Measurements from ENCODE around the gene B4GALNT3. TPM values are rescaled to one million over a fixed set of nuclear protein-coding genes. Genes with fewer than 3 reads are reported as not detected.
A peak's percentile ranks its signal among the peaks of the same experiment; 100 is the strongest.

B4GALNT3 gene
- total and polyA plus RNA-seq, 2 of the 13 experiments (the other 11 are each of a cell fraction or from before 2014, with no cell fraction given): 3.2 to 4.4 TPM

DNA sequence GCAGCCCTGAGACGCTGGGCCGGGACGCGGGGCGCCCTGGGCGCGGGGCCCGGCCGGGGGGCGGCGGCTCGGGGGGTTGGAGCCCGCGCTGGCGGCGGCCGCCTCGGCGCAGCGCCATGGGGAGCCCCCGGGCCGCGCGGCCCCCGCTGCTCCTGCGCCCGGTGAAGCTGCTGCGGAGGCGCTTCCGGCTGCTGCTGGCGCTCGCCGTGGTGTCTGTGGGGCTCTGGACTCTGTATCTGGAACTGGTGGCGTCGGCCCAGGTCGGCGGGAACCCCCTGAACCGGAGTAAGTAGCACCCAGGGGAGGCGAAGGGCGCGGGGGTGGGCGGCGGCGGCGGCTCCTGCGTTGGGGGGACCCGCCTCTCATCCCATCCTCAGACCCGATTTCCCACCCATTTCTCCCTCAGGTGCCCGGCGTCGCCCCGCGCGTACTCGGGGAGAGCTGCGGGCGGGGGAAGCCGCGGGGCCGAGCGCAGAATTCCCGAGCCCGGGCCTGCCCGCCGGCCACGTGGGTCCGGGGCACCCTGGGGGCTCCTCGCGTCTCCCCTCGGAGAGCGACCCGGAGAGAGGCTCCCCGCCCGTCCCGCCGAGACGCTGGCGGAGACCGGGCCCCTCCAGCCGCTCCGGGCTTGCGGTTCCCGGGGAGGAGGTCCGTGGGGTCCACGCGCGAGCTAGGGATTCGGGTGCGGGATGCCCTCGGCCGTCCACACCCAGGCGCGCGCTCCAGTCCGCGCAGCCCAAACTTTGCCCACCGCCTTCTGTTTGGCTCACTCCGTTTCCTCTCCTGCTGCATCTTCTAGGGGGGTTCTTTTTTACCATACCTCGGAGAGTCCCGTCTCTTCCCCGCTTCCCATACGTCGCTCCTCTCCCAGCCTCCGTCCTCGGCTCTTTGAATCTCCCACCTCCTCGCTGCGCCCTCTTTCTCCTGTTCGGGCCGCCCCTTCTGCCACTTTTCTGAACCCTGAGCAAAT lies 807 bp downstream of the B4GALNT3 start:
- DNase-seq (ENCODE audit: low spot score): no peak
- H3K9me3 ChIP-seq (ENCODE audit: low read length): no peaks in the 10 kb centered on the region
- no peaks in the 10 kb centered on the region for H3K36me3 ChIP-seq (replicated peaks in 1 of 2; ENCODE audit: control insufficient read depth in 1 of 2, insufficient read depth in 2 of 2, low read length in 2 of 2)
- H3K4me3 ChIP-seq (replicated peaks in 1 of 3; ENCODE audit: insufficient read depth in 1 of 3, low read depth in 2 of 3, low read length in 3 of 3): peak overlapping the region; percentile 26 to 71 (median 64); a peak in 4 of 6 replicates
- in situ Hi-C loops (cut with HindIII; ENCODE audit: extremely low pct_ligation_motif_present, low pct_unique_long_range_greater_than_20kb): no loop called here
- POLR2A ChIA-PET: no interaction called here
- H4K20me1 ChIP-seq (ENCODE audit: insufficient read depth, low read length): no peaks in the 10 kb centered on the region
- ATAC-seq: peak; percentile 58
- H3K9ac ChIP-seq (ENCODE audit: insufficient read depth, low read depth, low read length): peak overlapping the region; percentile 11; the same call in 1 of the 2 replicates
- peaks cover 27% of the 10 kb centered on the region for H3K4me1 ChIP-seq (ENCODE audit: insufficient read depth, low read length)
- intact Hi-C loops (cut with micrococcal nuclease; ENCODE audit: unreplicated experiment): no loop called here
- TF ChIP-seq, protein P1, sequence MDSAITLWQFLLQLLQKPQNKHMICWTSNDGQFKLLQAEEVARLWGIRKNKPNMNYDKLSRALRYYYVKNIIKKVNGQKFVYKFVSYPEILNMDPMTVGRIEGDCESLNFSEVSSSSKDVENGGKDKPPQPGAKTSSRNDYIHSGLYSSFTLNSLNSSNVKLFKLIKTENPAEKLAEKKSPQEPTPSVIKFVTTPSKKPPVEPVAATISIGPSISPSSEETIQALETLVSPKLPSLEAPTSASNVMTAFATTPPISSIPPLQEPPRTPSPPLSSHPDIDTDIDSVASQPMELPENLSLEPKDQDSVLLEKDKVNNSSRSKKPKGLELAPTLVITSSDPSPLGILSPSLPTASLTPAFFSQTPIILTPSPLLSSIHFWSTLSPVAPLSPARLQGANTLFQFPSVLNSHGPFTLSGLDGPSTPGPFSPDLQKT (CRISPR knock-in tag; IDR thresholded peaks at IDR 0.05; ENCODE audit: borderline replicate concordance): no peak
- TF ChIP-seq SRSF1 (optimal IDR thresholded peaks at IDR 0.05; ENCODE audit: low read depth, low read length): peak; percentile 34
- TF ChIP-seq, protein P2, sequence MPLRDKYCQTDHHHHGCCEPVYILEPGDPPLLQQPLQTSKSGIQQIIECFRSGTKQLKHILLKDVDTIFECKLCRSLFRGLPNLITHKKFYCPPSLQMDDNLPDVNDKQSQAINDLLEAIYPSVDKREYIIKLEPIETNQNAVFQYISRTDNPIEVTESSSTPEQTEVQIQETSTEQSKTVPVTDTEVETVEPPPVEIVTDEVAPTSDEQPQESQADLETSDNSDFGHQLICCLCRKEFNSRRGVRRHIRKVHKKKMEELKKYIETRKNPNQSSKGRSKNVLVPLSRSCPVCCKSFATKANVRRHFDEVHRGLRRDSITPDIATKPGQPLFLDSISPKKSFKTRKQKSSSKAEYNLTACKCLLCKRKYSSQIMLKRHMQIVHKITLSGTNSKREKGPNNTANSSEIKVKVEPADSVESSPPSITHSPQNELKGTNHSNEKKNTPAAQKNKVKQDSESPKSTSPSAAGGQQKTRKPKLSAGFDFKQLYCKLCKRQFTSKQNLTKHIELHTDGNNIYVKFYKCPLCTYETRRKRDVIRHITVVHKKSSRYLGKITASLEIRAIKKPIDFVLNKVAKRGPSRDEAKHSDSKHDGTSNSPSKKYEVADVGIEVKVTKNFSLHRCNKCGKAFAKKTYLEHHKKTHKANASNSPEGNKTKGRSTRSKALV (CRISPR knock-in tag; IDR thresholded peaks at IDR 0.05): 0 out of 2 replicates have a peak, but pooled peaks have one; percentile 2
- no peak for TF ChIP-seq ZNF232 (CRISPR knock-in tag; IDR thresholded peaks at IDR 0.05; ENCODE audit: borderline replicate concordance)
- TF ChIP-seq, protein P3, sequence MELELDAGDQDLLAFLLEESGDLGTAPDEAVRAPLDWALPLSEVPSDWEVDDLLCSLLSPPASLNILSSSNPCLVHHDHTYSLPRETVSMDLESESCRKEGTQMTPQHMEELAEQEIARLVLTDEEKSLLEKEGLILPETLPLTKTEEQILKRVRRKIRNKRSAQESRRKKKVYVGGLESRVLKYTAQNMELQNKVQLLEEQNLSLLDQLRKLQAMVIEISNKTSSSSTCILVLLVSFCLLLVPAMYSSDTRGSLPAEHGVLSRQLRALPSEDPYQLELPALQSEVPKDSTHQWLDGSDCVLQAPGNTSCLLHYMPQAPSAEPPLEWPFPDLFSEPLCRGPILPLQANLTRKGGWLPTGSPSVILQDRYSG (CRISPR knock-in tag; IDR thresholded peaks at IDR 0.05): no peak
- TF ChIP-seq SRY (CRISPR knock-in tag; IDR thresholded peaks at IDR 0.05): no peak
- TF ChIP-seq GABPB1 (CRISPR knock-in tag; IDR thresholded peaks at IDR 0.05): peak; percentile 27; the same call in 1 of the 2 replicates
- TF ChIP-seq, protein P4, sequence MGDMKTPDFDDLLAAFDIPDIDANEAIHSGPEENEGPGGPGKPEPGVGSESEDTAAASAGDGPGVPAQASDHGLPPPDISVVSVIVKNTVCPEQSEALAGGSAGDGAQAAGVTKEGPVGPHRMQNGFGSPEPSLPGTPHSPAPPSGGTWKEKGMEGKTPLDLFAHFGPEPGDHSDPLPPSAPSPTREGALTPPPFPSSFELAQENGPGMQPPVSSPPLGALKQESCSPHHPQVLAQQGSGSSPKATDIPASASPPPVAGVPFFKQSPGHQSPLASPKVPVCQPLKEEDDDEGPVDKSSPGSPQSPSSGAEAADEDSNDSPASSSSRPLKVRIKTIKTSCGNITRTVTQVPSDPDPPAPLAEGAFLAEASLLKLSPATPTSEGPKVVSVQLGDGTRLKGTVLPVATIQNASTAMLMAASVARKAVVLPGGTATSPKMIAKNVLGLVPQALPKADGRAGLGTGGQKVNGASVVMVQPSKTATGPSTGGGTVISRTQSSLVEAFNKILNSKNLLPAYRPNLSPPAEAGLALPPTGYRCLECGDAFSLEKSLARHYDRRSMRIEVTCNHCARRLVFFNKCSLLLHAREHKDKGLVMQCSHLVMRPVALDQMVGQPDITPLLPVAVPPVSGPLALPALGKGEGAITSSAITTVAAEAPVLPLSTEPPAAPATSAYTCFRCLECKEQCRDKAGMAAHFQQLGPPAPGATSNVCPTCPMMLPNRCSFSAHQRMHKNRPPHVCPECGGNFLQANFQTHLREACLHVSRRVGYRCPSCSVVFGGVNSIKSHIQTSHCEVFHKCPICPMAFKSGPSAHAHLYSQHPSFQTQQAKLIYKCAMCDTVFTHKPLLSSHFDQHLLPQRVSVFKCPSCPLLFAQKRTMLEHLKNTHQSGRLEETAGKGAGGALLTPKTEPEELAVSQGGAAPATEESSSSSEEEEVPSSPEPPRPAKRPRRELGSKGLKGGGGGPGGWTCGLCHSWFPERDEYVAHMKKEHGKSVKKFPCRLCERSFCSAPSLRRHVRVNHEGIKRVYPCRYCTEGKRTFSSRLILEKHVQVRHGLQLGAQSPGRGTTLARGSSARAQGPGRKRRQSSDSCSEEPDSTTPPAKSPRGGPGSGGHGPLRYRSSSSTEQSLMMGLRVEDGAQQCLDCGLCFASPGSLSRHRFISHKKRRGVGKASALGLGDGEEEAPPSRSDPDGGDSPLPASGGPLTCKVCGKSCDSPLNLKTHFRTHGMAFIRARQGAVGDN (CRISPR knock-in tag; IDR thresholded peaks at IDR 0.05): peak; percentile 23; the same call in 1 of the 2 replicates
- FAIRE-seq: no peak
- 21% methylated on average over 19 of the region's 109 CpGs for WGBS (ENCODE audit: low lambda C conversion rate)
- H3K4me2 ChIP-seq (ENCODE audit: low read depth, low read length): peak overlapping the region; percentile 58
- no peaks in the 10 kb centered on the region for H3K79me2 ChIP-seq (ENCODE audit: insufficient read depth, low read length)
- H3K27ac ChIP-seq (ENCODE audit: extremely low read length, insufficient read depth, low read length): no peak overlapping the region
- CTCF ChIA-PET (ENCODE audit: low intra/inter-chr PET ratio, low total read pairs): no interaction called here
- peaks cover 4 to 38% of the 10 kb centered on the region in 2 experiments for H3K27me3 ChIP-seq (ENCODE audit: control insufficient read depth in 1 of 2, insufficient read depth in 2 of 2, low read length in 2 of 2)
- H2AFZ ChIP-seq (ENCODE audit: low read length): no peak overlapping the region
- no TSS peak for BruUV-seq (replicated peaks)
